ENCODE data around the gene USP54.

USP54 gene

GRCh38 chr10:73459683-73460314 is 131.3 kb downstream of the USP54 start:
- DNase-seq, result no peak

DNA sequence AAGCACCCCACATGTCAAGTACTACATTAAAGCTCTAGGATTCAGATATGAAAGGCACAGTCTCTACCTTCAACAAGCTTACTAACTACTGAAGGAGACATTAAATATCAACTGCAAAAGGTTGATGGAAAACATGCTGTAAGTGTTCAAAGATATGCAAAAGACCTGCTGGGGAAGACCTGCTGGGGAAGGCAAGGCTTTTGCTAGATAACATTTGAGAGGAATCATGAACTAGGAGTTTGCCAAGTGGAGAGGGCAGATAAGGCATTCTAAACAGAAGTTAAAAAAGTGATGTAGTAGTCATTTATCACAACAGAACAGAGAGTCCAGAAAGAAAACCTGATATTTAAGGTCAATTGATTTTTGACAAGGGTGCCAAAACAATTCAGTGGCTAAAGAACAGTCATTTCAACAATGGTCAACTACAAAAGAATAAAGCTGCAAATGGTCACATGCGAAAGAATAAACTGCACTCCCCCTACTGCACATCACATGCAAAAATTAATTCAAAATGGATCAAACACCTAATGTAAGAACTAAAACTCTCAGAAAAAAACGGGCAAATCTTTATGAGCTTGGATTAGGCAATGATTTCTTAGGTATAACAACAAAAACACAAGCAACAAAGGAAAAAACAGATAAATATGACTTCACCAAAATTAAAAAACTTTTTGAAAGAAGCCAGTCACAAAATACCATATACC is 134.8 kb downstream of the USP54 start:
- DNase-seq, result no peak

GRCh38 chr10:73449113-73449512 is 142.0 kb downstream of the USP54 start:
- no peak for DNase-seq

GRCh38 chr10:73448384-73448783 is 142.8 kb downstream of the USP54 start:
- no peak for DNase-seq
